HepG2 (cell line): ENCODE measurements around the gene FKBP10. TPM values are rescaled to one million over a fixed set of nuclear protein-coding genes. Genes with fewer than 3 reads are reported as not detected.

Experiments
- ATAC-seq: fragments of 200-7000 bp; cut with Tn5 transposase; 3 replicates; pipeline ENCODE4 v1.9.1; 2020; ENCODE audit warnings: mild to moderate bottlenecking, moderate library complexity
- BruUV-seq: library from RNA; stranded (reverse); fragments of 400-500 nt; replicated peaks from 2 replicates; lab custom pipeline; 2021; lab: Mats Ljungman, UMichigan
- CTCF ChIA-PET: fragments of 300-600 bp; formaldehyde crosslinking; extraction: SDS; loops from one replicate; lab custom pipeline; 2021; ENCODE audit warnings: low total read pairs, inconsistent platforms, low intra/inter-chr PET ratio; lab: Yijun Ruan, JAX
- POLR2A ChIA-PET: fragments of 350-600 bp; sonication (Branson Sonifier 250); formaldehyde crosslinking; loops from one replicate; lab custom pipeline; 2020; ENCODE audit warnings: antibody characterized with exemption, inconsistent platforms; lab: Yijun Ruan, JAX
- DNase-seq: peaks from one replicate; pipeline ENCODE4 v3.0.0-alpha.2; 2015; ENCODE audit warnings: low spot score
- FAIRE-seq: peaks from 3 replicates; lab custom pipeline; 2011; peaks lifted over from hg19 to GRCh38; lab: Jason Lieb, UNC
- H2AFZ ChIP-seq: one replicate; pipeline ENCODE4 v1.6.1; 2011; ENCODE audit warnings: low read length, inconsistent platforms
- H3K27ac ChIP-seq: fragments of 300-600 bp; 3 replicates; pipeline ENCODE4 v1.8.0; 2011; ENCODE audit warnings: mixed run types, mild to moderate bottlenecking, mixed read lengths, low read length, inconsistent platforms; ENCODE audit not compliant: insufficient read depth; ENCODE audit errors: extremely low read length
- H3K27me3 ChIP-seq, 2 experiments: fragments of 200-600 bp in 1 of 2; 2 replicates in 1 of 2; 3 replicates in 1 of 2; pipeline versions ENCODE4 v1.6.0 to v1.8.0; 2011; ENCODE audit warnings: low read length in 2 of 2, mild to moderate bottlenecking in 2 of 2, moderate library complexity in 2 of 2, inconsistent platforms in 1 of 2; ENCODE audit not compliant: insufficient read depth in 2 of 2, control insufficient read depth in 1 of 2
- H3K36me3 ChIP-seq, 2 experiments: fragments of 200-600 bp in 1 of 2; replicated peaks in 1 of 2; 2 replicates in 1 of 2; 3 replicates in 1 of 2; pipeline versions ENCODE4 v1.5.1 to v1.8.0; 2011; ENCODE audit warnings: low read length in 2 of 2, inconsistent platforms in 1 of 2; ENCODE audit not compliant: insufficient read depth in 2 of 2, control insufficient read depth in 1 of 2
- H3K4me1 ChIP-seq: 2 replicates; pipeline ENCODE4 v1.5.1; 2012; ENCODE audit warnings: low read length, inconsistent platforms; ENCODE audit not compliant: insufficient read depth
- H3K4me2 ChIP-seq: 2 replicates; pipeline ENCODE4 v1.6.0; 2011; ENCODE audit warnings: low read depth, low read length, inconsistent platforms
- H3K4me3 ChIP-seq, 3 experiments: fragments of 200-600 bp in 1 of 3; sonication (generic), shearing (Covaris generic) in 1 of 3; replicated peaks in 1 of 3; 2 replicates each; pipeline ENCODE4 v1.5.1; 2011 to 2016; ENCODE audit warnings: low read length in 3 of 3, inconsistent platforms in 2 of 3, low read depth in 2 of 3, mild to moderate bottlenecking in 2 of 3, control low read depth in 1 of 3, mixed read lengths in 1 of 3; ENCODE audit not compliant: insufficient read depth in 1 of 3
- H3K79me2 ChIP-seq: one replicate; pipeline ENCODE4 v1.6.1; 2011; ENCODE audit warnings: low read length, inconsistent platforms; ENCODE audit not compliant: insufficient read depth
- H3K9ac ChIP-seq: 2 replicates; pipeline ENCODE4 v1.6.0; 2011; ENCODE audit warnings: mild to moderate bottlenecking, low read depth, low read length, inconsistent platforms; ENCODE audit not compliant: insufficient read depth
- H3K9me3 ChIP-seq: 2 replicates; pipeline ENCODE4 v1.5.1; 2012; ENCODE audit warnings: mild to moderate bottlenecking, low read length
- H4K20me1 ChIP-seq: 2 replicates; pipeline ENCODE4 v1.6.0; 2011; ENCODE audit warnings: inconsistent platforms, mild to moderate bottlenecking, low read length, moderate library complexity; ENCODE audit not compliant: insufficient read depth
- ADNP ChIP-seq: sonication (generic); formaldehyde crosslinking; IDR thresholded peaks from 2 replicates; pipeline ENCODE4 v1.4.0; 2020; ENCODE audit warnings: missing genetic modification reagents
- CEBPG ChIP-seq: IDR thresholded peaks from 2 replicates; pipeline ENCODE4 v1.6.1; 2016
- ESRRA ChIP-seq: sonication (generic); formaldehyde crosslinking; IDR thresholded peaks from 2 replicates; pipeline ENCODE4 v1.5.1; 2020; ENCODE audit warnings: mild to moderate bottlenecking, low read depth, missing genetic modification reagents
- FOXO1 ChIP-seq: sonication (generic); formaldehyde crosslinking; IDR thresholded peaks from 2 replicates; pipeline ENCODE4 v1.4.0; 2020; ENCODE audit warnings: missing genetic modification reagents
- PRPF4 ChIP-seq: fragments of 200-400 bp; formaldehyde crosslinking; IDR thresholded peaks from 2 replicates; pipeline ENCODE4 v1.6.1; 2016; ENCODE audit warnings: low read length, low read depth; ENCODE audit not compliant: poor library complexity, severe bottlenecking
- SP4 ChIP-seq: sonication (generic); formaldehyde crosslinking; IDR thresholded peaks from 2 replicates; pipeline ENCODE4 v1.8.1; 2023; ENCODE audit warnings: mild to moderate bottlenecking, missing genetic modification reagents
- TBP ChIP-seq: sonication (generic); formaldehyde crosslinking; IDR thresholded peaks from 2 replicates; pipeline ENCODE4 v1.5.0; 2020; ENCODE audit warnings: missing genetic modification reagents
- ZBTB49 ChIP-seq: sonication (generic); formaldehyde crosslinking; IDR thresholded peaks from 2 replicates; pipeline ENCODE4 v1.4.0; 2020; ENCODE audit warnings: missing genetic modification reagents, borderline replicate concordance
- ZNF337 ChIP-seq: sonication (generic); formaldehyde crosslinking; IDR thresholded peaks from 2 replicates; pipeline ENCODE4 v1.5.1; 2020; ENCODE audit warnings: missing genetic modification reagents, low read depth, mild to moderate bottlenecking, borderline replicate concordance
- ZNF687 ChIP-seq: sonication (generic); formaldehyde crosslinking; IDR thresholded peaks from 2 replicates; pipeline ENCODE4 v1.5.1; 2020; ENCODE audit warnings: mild to moderate bottlenecking, missing genetic modification reagents, moderate library complexity
- ZNF841 ChIP-seq: sonication (generic); formaldehyde crosslinking; IDR thresholded peaks from 2 replicates; pipeline ENCODE4 v1.8.1; 2023; ENCODE audit warnings: missing genetic modification reagents, borderline replicate concordance
- WGBS: methylation state at CpG from one replicate; pipeline ENCODE4 v1.1.6; 2017; ENCODE audit warnings: low lambda C conversion rate; 5-methylcytosine and 5-hydroxymethylcytosine counted together
- in situ Hi-C: cut with HindIII; loops from 2 replicates; pipeline ENCODE4 v1.10.0; 2017; ENCODE audit warnings: low pct_unique_long_range_greater_than_20kb; ENCODE audit not compliant: extremely low pct_ligation_motif_present
- intact Hi-C: fragments of 100-400 bp; cut with micrococcal nuclease; formaldehyde crosslinking; loops from one replicate; pipeline ENCODE4 v1.10.0; 2022; ENCODE audit not compliant: unreplicated experiment
- polyA plus RNA-seq, 8 experiments: library from polyadenylated mRNA; depleted of rRNA in 3 of 8; stranded (reverse) in 7 of 8; unstranded in 1 of 8; fragments of >200 nt; fragmentation: Illumina TruSeq in 4 of 8; extraction: Trizol in 4 of 8; gene quantifications; 2 replicates each; pipeline versions ENCODE4 v1.2.1 to v1.2.3, GENCODE V29; 2011 to 2016; ENCODE audit warnings: low read depth in 4 of 8, missing spikeins in 1 of 8, mixed read lengths in 1 of 8; ENCODE audit not compliant: insufficient read depth in 1 of 8
- total RNA-seq, 5 experiments: library from RNA; depleted of rRNA; stranded (reverse); fragments of >200 nt; fragmentation: Illumina TruSeq; extraction: Trizol; gene quantifications; 2 replicates each; pipeline ENCODE4 v1.2.3, GENCODE V29; 2016; ENCODE audit warnings: low read depth in 1 of 5

Gene FKBP10
- total and polyA plus RNA-seq, 2 of the 13 experiments (the other 11 are each of a cell fraction or from before 2014, with no cell fraction given) = 149 to 573 TPM

- CTCF ChIA-PET = no interaction called here
Observed at GRCh38 chr17:41868568-41868967, 55.8 kb downstream of the FKBP10 start.

More at GRCh38 chr17:41868568-41868967, 55.8 kb downstream of the FKBP10 start:
- Histone ChIP-seq H3K4me3 (no peak overlapping the region), H3K36me3 (peaks cover 23 to 39% of the 10 kb centered on the region in 2 experiments), H4K20me1 (0 out of 2 replicates have a peak, but pooled peaks cover 7% of the 10 kb centered on the region), H3K27me3 (no peaks in the 10 kb centered on the region; a peak in 1 of 5 replicates), H3K4me2 (no peak overlapping the region), H3K79me2 (peaks cover 15% of the 10 kb centered on the region), H3K4me1 (peaks cover 57% of the 10 kb centered on the region), H3K9ac (no peak overlapping the region), H3K9me3 (no peaks in the 10 kb centered on the region), H3K27ac (no peak overlapping the region), H2AFZ (no peak overlapping the region)
- in situ Hi-C loops = no loop called here
- no peak for DNase-seq
- WGBS = 79% methylated on average over 3 of the region's 3 CpGs
- no peak for ATAC-seq
- POLR2A ChIA-PET = no interaction called here
- no peak for FAIRE-seq
- no TSS peak for BruUV-seq
- intact Hi-C loops = loop anchor here (5.0 to 10.0 kb wide), 2 partner anchors 39 to 54 kb away; partner anchors contain the start of genes FKBP10 and P3H4
- no peak for TF ChIP-seq ESRRA (CRISPR knock-in tag)
- TF ChIP-seq ZNF337 = no peak
- TF ChIP-seq FOXO1 (CRISPR knock-in tag) = no peak
- TF ChIP-seq ZNF687 (CRISPR knock-in tag) = no peak
- no peak for TF ChIP-seq SP4 (CRISPR knock-in tag)
- no peak for TF ChIP-seq ZBTB49 (CRISPR knock-in tag)
- TF ChIP-seq TBP (CRISPR knock-in tag) = no peak
- no peak for TF ChIP-seq PRPF4
- TF ChIP-seq ADNP = no peak
- TF ChIP-seq ZNF841 (CRISPR knock-in tag) = no peak
- no peak for TF ChIP-seq CEBPG (CRISPR knock-in tag)
